NOMO-1 treated with dmso at 0.1 percent for 144 hours (cell line): Measurements from ENCODE around the gene PTPRG.

ENCODE experiments used
- DNase-seq: peaks from one replicate; lab custom pipeline; 2025; ENCODE audit not compliant: unreplicated experiment; lab: John Stamatoyannopoulos, UW

PTPRG gene

GRCh38 chr3:62090066-62090465, 528.7 kb downstream of the PTPRG start:
- DNase-seq: no peak

DNA sequence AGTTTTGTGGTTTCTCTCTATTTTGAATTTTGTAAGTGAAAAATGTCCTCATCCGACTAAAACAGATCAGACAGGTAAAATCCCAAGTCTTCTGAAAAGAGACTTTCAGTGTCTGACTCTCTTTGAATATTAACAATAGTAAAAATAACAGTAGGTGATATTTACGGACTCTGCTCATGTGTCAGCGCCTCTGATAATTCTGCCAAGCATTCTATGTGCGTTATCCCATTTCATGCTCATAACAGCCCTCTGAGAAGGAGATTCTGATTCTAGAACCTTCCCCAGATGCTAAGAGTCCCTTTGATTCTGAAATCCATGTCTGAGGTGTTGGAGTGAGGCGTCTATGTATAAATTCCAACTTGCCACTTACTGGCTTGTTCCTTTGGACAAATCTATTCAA, 529.1 kb downstream of the PTPRG start:
- DNase-seq: no peak

DNA sequence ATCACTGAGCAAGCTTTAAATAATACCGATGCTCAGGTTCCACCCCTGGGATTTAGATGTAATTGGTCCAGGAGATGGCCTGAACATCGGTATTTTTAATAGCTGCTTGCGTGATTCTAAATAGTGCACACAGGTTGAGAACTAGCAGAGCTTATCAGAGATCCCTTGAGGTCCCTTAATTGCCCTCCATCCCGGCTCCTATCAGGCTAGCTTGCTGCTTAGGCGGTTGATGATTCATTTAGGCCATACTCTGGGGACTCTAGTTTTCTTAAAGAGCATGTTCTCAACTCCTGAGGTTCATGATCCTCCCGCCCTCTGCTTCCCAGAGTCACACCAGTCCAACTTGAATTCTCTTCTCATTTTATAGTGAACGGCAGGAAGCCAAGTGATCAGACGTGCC, 531.7 kb downstream of the PTPRG start:
- DNase-seq: no peak

GRCh38 chr3:62094461-62094860, 533.1 kb downstream of the PTPRG start:
- no peak for DNase-seq

DNA sequence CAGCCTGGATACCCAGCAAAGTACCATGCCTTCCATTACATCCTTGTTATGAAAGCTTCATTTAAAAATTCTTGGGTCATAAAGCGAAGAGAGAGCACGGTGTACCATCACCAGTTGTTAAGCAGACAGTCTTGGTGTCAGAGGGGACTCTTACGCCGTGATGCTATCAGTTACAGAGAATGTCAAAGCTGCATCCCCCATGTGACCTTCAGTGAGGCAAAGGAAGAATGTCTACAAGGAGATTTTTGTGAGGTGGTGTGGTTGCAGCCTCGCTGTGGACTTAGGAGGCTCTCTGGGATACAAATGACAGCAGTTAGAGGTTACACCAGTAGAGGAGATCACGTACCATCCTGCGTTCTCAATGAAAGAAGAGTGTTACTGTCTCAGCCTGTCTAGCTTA, 533.7 kb downstream of the PTPRG start:
- no peak for DNase-seq

DNA sequence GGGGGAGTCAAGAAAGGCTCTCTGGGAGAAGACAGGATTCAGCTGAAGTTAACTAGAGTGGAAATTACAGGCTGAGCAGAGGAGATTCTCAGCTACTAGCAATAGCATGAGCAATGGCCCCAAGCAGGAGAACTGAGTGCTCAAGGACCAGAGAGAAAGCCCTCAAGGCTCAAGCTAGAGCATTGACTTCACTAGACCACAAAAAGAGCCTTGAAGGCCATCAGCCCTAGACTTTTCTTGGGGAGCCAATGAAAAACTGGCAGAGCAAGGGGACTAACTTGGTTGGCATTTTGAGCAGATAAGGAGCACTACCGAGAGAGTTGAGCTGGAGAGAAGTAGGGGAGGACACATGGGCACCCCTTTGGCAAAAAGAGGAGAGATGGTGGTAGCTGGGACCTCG, 534.4 kb downstream of the PTPRG start:
- no peak for DNase-seq

- DNase-seq: no peak
These were observed 535.1 kb downstream of the PTPRG start for GRCh38 chr3:62096521-62096920.

- DNase-seq: no peak
These were observed 535.8 kb downstream of the PTPRG start for GRCh38 chr3:62097121-62097520.

GRCh38 chr3:62098646-62099365, 537.4 kb downstream of the PTPRG start:
- DNase-seq: no peak

- no peak for DNase-seq
These were observed 539.1 kb downstream of the PTPRG start for GRCh38 chr3:62100282-62100989.

DNA sequence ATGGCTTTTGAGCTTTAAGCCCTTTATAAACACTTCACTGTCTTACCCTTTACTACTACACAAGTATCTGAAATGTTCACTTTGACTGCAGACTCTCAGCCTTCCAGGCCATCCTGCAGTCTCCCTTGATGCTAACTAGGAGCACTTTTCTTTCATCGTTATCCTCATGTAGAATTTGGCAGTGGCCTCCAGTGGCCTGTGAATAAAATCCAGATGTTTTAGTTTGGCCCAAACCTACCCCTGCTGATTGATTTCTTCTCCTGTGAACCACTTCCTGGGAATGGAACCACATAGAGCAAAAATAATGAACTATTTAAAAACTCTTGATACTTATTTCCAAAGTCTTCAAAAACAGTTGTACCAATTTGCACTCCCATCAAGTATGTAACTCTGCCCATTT, 540.1 kb downstream of the PTPRG start:
- no peak for DNase-seq

DNA sequence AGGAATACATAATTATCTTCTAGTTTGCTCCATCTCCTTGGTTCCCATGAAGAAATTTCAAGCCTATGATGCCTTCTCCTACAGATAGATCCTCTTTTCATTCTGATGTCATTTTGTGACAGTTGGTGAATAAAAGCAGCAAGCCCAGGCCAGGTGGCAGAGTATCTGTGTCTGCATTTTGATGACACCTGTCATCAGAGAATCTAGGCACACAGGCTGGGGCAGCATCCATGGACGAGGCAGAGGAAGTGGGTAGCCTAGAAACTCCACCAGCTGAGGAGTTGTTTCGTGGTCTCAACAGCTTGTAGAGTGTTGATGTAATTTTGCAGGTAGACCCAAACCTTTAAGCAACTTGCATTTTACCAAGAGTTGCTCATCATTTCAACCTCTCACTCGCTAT, 542.2 kb downstream of the PTPRG start:
- no peak for DNase-seq

GRCh38 chr3:62109534-62109933, 548.2 kb downstream of the PTPRG start:
- DNase-seq: no peak

DNA sequence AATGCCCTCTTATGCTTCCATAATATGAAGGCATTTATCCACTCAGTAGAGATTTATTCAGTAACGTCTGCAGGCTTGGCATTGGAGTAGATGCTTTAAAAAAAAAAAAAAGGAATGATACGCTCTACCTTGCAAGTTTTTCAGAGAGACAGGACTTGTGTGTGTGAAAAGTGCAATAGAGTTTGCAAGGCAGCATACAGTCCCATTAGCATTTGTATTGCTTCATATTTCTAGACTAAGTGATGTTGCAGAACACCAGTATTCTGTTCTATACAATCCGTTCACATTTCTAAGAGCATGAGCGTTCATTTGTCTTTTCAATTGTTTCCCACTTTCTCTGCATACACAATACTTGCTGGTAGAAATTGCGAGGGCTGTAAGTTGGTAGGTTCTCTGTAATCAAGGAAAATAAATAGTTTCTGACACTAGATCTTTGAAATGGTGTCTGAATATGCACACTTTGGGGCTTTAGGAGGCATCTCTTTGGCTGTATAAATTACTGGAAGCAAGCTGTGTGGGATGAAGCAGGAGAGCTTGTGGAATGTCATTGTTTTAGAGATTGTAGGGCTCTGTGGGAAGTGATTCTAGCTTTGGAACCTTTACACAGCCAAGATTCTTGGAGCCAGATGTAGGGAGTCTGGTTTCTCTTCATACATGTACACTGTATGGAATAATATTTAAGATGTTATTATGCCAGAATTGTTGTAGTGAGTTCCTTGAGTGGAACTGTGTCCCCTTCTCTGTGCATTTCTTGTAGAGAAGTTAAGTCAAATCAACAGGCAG, 549.3 kb downstream of the PTPRG start:
- no peak for DNase-seq

DNA sequence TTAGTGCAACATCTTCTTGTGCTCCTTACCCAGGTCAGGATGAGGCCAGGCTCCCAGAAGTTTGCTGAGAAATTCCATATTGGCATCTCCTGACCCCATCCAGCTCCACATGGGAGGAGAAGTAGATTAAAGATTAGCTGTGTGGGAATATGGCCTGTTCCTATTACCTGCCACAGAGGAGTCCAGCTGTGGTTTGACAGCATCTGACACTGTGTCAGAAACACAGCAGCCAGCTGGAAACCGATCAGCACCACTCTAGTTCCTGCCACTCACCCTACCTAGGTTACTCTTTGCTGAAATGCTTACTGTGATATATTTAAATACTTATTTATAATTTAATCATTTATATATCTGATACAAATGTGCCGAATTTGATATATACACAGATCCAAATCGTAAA, 551.7 kb downstream of the PTPRG start:
- DNase-seq: no peak

- no peak for DNase-seq
These were observed 553.4 kb downstream of the PTPRG start for GRCh38 chr3:62114763-62115162.

DNA sequence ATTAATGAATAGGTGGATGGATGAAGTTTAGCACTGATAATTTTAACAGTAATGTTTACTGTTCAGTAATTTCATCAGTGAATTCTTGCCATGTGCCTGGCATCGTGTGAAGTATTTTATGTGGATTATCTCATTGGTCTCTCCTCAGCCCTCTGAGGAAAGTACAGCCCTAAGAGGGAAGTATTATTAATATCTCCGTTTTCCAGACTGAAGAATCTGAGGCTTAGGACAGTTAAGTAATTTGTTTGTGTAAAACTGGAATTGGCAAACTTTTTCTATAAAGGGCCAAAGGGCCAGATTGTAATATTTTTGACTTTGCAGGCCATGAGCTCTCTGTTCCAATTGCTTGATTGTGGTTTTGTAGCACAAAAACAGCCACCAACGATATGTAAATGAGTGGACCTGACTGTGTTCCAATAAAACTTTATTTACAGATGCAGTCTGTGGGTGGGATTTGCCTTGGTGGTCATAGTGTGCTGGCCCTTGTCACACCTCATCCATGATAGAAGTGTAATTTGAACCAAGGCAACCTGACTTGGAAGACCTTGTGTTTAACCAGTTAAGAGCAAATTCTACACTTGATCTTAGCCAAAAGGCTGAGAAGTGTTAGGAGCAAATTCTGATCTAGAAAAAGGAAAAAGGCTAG, 556.7 kb downstream of the PTPRG start:
- DNase-seq: no peak

DNA sequence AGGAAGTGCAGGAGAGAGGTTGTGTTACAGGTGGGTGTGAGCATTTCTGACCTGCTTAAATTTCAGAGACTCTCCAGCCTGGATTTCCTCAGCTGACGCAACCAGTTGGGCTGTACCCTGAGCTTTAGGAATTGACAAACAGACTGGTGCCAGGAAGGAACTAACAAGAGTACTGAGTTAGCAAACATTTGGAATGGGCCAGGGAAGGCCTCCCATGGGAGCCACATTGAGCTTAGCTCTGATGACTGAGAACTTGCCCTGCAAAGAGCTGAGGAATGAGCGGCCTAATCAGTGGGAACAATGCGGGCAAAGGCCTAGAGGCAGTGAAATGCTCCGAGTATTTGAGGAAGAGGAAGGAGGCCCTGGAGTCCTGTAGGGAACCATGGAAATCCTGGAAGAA, 557.8 kb downstream of the PTPRG start:
- no peak for DNase-seq

- no peak for DNase-seq
These were observed 561.4 kb downstream of the PTPRG start for GRCh38 chr3:62122819-62123218.

DNA sequence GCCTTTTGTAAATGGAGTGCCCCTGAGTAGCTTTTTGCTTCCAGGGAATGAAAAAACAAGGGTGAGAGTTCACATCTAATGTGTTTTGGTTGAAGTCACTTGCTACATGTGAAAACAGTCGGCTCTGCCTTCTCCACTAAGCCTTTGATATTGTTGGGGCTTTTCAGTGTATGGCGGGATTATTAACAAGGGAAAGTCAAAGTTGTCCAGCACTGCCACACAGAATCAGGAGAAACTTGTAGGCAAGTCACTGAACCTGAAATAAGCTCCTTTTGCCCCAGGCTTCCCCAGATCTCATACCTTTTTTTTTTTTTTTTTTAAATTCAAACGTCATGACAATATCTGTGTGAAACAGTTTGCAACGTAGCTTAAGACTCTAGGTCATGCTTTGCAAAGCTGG, 564.0 kb downstream of the PTPRG start:
- DNase-seq: no peak

- DNase-seq: no peak
These were observed 565.7 kb downstream of the PTPRG start for GRCh38 chr3:62127116-62127515.

- DNase-seq: peak; percentile 91
These were observed 566.7 kb downstream of the PTPRG start for GRCh38 chr3:62128051-62128450.
